K562 (cell line): ENCODE measurements around the gene PTK6. TPM values are rescaled to one million over a fixed set of nuclear protein-coding genes. Genes with fewer than 3 reads are reported as not detected.
A peak's percentile ranks its signal among the peaks of the same experiment; 100 is the strongest.

Experiments
- MYC ChIP-seq, 2 experiments: fragments of 250-450 bp in 1 of 2; sonication (Bioruptor Pico) in 1 of 2; IDR thresholded peaks; 2 replicates each; pipeline versions ENCODE4 v1.5.1 to v1.6.1; 2012 to 2021; ENCODE audit warnings: low read depth in 2 of 2, borderline replicate concordance in 1 of 2, improper control_type of control experiment in 1 of 2, low read length in 1 of 2, mild to moderate bottlenecking in 1 of 2, moderate library complexity in 1 of 2
- RBFOX2 ChIP-seq: fragments of 200-400 bp; formaldehyde crosslinking; IDR thresholded peaks from 2 replicates; pipeline ENCODE4 v1.6.1; 2017; ENCODE audit warnings: low read depth, mild to moderate bottlenecking, low read length, moderate library complexity
- polyA plus RNA-seq, 8 experiments: library from polyadenylated mRNA; depleted of rRNA in 4 of 8; stranded (reverse) in 5 of 8; unstranded in 3 of 8; fragments of >200 nt; fragmentation: Nextera tagmentation in 2 of 8; fragmentation: Illumina TruSeq in 1 of 8; extraction: Ambion mirVana in 2 of 8; extraction: Trizol in 1 of 8; gene quantifications; 2 replicates each; pipeline versions ENCODE4 v1.2.1 to v1.2.3, GENCODE V29; 2011 to 2014; ENCODE audit warnings: inconsistent platforms in 1 of 8, missing spikeins in 1 of 8
- total RNA-seq, 7 experiments: library from RNA; depleted of rRNA in 6 of 7; stranded (reverse); fragments of >200 nt in 6 of 7; fragmentation: Illumina TruSeq in 2 of 7; extraction: Trizol in 2 of 7; gene quantifications; 2 replicates each; pipeline versions ENCODE4 v1.2.1 to v1.2.3, GENCODE V29; 2011 to 2021; ENCODE audit warnings: low replicate concordance in 1 of 7
- TF ChIP-seq, protein P1 (sequence below): fragments of 250-450 bp; sonication (Bioruptor Pico); IDR thresholded peaks from 2 replicates; pipeline ENCODE4 v1.4.0; 2020

Gene PTK6
- total and polyA plus RNA-seq, 9 of the 15 experiments (the other 6 are each of a cell fraction or from before 2014, with no cell fraction given) = 0.07 TPM; not detected in 8

DNA sequence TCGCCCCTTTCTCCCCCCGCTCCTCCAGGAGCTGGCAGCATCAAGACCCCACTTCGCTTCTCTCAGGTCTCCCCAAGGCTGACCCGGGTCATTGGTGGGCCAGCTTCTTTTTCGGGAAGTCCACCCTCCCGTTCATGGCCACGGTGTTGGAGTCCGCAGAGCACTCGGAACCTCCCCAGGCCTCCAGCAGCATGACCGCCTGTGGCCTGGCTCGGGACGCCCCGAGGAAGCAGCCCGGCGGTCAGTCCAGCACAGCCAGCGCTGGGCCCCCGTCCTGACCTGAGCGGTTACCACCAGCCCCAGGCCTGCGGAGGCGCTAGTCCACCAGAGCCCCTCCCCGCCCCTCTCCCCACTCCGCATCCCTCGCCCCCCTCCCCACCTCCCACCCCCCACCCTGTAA is 15.6 kb downstream of the PTK6 start (continued):
- TF ChIP-seq, protein P1, sequence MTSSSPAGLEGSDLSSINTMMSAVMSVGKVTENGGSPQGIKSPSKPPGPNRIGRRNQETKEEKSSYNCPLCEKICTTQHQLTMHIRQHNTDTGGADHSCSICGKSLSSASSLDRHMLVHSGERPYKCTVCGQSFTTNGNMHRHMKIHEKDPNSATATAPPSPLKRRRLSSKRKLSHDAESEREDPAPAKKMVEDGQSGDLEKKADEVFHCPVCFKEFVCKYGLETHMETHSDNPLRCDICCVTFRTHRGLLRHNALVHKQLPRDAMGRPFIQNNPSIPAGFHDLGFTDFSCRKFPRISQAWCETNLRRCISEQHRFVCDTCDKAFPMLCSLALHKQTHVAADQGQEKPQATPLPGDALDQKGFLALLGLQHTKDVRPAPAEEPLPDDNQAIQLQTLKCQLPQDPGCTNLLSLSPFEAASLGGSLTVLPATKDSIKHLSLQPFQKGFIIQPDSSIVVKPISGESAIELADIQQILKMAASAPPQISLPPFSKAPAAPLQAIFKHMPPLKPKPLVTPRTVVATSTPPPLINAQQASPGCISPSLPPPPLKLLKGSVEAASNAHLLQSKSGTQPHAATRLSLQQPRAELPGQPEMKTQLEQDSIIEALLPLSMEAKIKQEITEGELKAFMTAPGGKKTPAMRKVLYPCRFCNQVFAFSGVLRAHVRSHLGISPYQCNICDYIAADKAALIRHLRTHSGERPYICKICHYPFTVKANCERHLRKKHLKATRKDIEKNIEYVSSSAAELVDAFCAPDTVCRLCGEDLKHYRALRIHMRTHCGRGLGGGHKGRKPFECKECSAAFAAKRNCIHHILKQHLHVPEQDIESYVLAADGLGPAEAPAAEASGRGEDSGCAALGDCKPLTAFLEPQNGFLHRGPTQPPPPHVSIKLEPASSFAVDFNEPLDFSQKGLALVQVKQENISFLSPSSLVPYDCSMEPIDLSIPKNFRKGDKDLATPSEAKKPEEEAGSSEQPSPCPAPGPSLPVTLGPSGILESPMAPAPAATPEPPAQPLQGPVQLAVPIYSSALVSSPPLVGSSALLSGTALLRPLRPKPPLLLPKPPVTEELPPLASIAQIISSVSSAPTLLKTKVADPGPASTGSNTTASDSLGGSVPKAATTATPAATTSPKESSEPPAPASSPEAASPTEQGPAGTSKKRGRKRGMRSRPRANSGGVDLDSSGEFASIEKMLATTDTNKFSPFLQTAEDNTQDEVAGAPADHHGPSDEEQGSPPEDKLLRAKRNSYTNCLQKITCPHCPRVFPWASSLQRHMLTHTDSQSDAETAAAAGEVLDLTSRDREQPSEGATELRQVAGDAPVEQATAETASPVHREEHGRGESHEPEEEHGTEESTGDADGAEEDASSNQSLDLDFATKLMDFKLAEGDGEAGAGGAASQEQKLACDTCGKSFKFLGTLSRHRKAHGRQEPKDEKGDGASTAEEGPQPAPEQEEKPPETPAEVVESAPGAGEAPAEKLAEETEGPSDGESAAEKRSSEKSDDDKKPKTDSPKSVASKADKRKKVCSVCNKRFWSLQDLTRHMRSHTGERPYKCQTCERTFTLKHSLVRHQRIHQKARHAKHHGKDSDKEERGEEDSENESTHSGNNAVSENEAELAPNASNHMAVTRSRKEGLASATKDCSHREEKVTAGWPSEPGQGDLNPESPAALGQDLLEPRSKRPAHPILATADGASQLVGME = no peak
- TF ChIP-seq MYC (IDR thresholded peaks at IDR 0.05; ENCODE audit: low read depth, low read length) (no peak), MYC (CRISPR knock-in tag; IDR thresholded peaks at IDR 0.05; ENCODE audit: borderline replicate concordance, low read depth) (0 out of 2 replicates have a peak, but pooled peaks have one; percentile 3), RBFOX2 (peak; percentile 46)
